GM11168 (cell line): ENCODE data around the gene AIG1.

Experiments
- in situ Hi-C: fragments of 300-500 bp; cut with MboI; formaldehyde crosslinking; loops from one replicate; pipeline ENCODE4 v1.12.0; 2022; ENCODE audit warnings: low sequenced_read_pairs; ENCODE audit not compliant: unreplicated experiment

The AIG1 gene

GRCh38 chr6:143252961-143253360 lies 192.3 kb downstream of the AIG1 start:
- in situ Hi-C loops = no loop called here

GRCh38 chr6:143253586-143253985 lies 192.9 kb downstream of the AIG1 start:
- in situ Hi-C loops = no loop called here

- in situ Hi-C loops = no loop called here
Measured at GRCh38 chr6:143258945-143259344, 198.3 kb downstream of the AIG1 start.

GRCh38 chr6:143260857-143261256 lies 200.2 kb downstream of the AIG1 start:
- in situ Hi-C loops = no loop called here

- in situ Hi-C loops = no loop called here
Measured at GRCh38 chr6:143261899-143262436, 201.3 kb downstream of the AIG1 start.

- in situ Hi-C loops = no loop called here
Measured at GRCh38 chr6:143262859-143263258, 202.2 kb downstream of the AIG1 start.

GRCh38 chr6:143264379-143264778 lies 203.7 kb downstream of the AIG1 start:
- in situ Hi-C loops = no loop called here

- in situ Hi-C loops = no loop called here
Measured at GRCh38 chr6:143264986-143265764, 204.5 kb downstream of the AIG1 start.

- in situ Hi-C loops = no loop called here
Measured at GRCh38 chr6:143267760-143268159, 207.1 kb downstream of the AIG1 start.

- in situ Hi-C loops = no loop called here
Measured at GRCh38 chr6:143268439-143268838, 207.8 kb downstream of the AIG1 start.

- in situ Hi-C loops = no loop called here
Measured at GRCh38 chr6:143270026-143270425, 209.3 kb downstream of the AIG1 start.

GRCh38 chr6:143271024-143271423 lies 210.3 kb downstream of the AIG1 start:
- in situ Hi-C loops = no loop called here

GRCh38 chr6:143276436-143276835 lies 215.7 kb downstream of the AIG1 start:
- in situ Hi-C loops = no loop called here

GRCh38 chr6:143279385-143279784 lies 218.7 kb downstream of the AIG1 start:
- in situ Hi-C loops = no loop called here

GRCh38 chr6:143283887-143284645 lies 223.4 kb downstream of the AIG1 start:
- in situ Hi-C loops = no loop called here

GRCh38 chr6:143286251-143286795 lies 225.6 kb downstream of the AIG1 start:
- in situ Hi-C loops = no loop called here

- in situ Hi-C loops = no loop called here
Measured at GRCh38 chr6:143288923-143289322, 228.2 kb downstream of the AIG1 start.

GRCh38 chr6:143290206-143290605 lies 229.5 kb downstream of the AIG1 start:
- in situ Hi-C loops = no loop called here

GRCh38 chr6:143293523-143293922 lies 232.8 kb downstream of the AIG1 start:
- in situ Hi-C loops = no loop called here

GRCh38 chr6:143294265-143294860 lies 233.7 kb downstream of the AIG1 start:
- in situ Hi-C loops = no loop called here

- in situ Hi-C loops = no loop called here
Measured at GRCh38 chr6:143295932-143296331, 235.2 kb downstream of the AIG1 start.
